ENCODE data around the gene TRNAU1AP.
"Not testable (repeated sequence)": the region's sequence is repeated elsewhere in the genome, so short reads cannot be mapped to it uniquely, and the experiment has no call there.

TRNAU1AP gene

DNA sequence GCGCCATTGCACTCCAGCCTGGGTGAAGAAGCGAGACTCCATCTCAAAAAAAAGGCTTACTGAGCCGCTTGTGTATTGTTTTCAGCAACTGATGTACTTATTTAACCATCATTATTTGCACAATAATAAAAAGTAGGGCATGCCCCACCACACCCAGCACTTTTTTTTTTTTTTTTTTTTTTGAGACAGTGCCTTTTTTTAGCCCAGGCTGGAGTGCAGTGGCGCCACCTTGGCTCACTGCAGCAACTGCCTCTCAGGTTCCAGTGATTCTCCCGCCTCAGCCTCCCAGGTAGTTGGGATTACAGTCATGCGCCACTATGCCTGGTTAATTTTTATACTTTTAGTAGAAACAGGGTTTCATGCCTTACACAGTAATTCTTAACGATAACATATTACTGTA, 12.2 kb upstream of the TRNAU1AP start:
- no peaks in the 10 kb centered on the region for H3K79me2 ChIP-seq (ENCODE audit: low read length)
- H3K27me3 ChIP-seq (replicated peaks; ENCODE audit: insufficient read depth, low read length): no peaks in the 10 kb centered on the region
- no peaks in the 10 kb centered on the region; the same call in 1 of the 2 replicates for H3F3A ChIP-seq (ENCODE audit: insufficient read depth, low read length)
- no peak for DNase-seq
- no peaks in the 10 kb centered on the region for H3K9me2 ChIP-seq (replicated peaks; ENCODE audit: insufficient read depth, low read length)
- H3K9ac ChIP-seq (ENCODE audit: low read length): no peak overlapping the region
- H3K36me3 ChIP-seq (replicated peaks; ENCODE audit: insufficient read depth, low read length): peaks cover 17% of the 10 kb centered on the region
- TF ChIP-seq, protein P1, sequence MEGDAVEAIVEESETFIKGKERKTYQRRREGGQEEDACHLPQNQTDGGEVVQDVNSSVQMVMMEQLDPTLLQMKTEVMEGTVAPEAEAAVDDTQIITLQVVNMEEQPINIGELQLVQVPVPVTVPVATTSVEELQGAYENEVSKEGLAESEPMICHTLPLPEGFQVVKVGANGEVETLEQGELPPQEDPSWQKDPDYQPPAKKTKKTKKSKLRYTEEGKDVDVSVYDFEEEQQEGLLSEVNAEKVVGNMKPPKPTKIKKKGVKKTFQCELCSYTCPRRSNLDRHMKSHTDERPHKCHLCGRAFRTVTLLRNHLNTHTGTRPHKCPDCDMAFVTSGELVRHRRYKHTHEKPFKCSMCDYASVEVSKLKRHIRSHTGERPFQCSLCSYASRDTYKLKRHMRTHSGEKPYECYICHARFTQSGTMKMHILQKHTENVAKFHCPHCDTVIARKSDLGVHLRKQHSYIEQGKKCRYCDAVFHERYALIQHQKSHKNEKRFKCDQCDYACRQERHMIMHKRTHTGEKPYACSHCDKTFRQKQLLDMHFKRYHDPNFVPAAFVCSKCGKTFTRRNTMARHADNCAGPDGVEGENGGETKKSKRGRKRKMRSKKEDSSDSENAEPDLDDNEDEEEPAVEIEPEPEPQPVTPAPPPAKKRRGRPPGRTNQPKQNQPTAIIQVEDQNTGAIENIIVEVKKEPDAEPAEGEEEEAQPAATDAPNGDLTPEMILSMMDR (IDR thresholded peaks at IDR 0.05; ENCODE audit: low read length): 0 out of 2 replicates have a peak, but pooled peaks have one; percentile 6
- no peak for TF ChIP-seq EZH2 (optimal IDR thresholded peaks at IDR 0.05; ENCODE audit: low read depth, low read length)
- no peaks in the 10 kb centered on the region for H4K20me1 ChIP-seq (ENCODE audit: insufficient read depth, low read length)
- no peak overlapping the region for H2AFZ ChIP-seq (ENCODE audit: low read length)
- H3K27ac ChIP-seq (ENCODE audit: low read length): no peak overlapping the region
- H3K4me3 ChIP-seq (ENCODE audit: low read length): no peak overlapping the region
- H3K9me3 ChIP-seq (replicated peaks; ENCODE audit: insufficient read depth, low read length): no peaks in the 10 kb centered on the region
- H3K4me2 ChIP-seq (ENCODE audit: low read depth, low read length): no peak overlapping the region
- H3K4me1 ChIP-seq (ENCODE audit: low read length): no peaks in the 10 kb centered on the region

DNA sequence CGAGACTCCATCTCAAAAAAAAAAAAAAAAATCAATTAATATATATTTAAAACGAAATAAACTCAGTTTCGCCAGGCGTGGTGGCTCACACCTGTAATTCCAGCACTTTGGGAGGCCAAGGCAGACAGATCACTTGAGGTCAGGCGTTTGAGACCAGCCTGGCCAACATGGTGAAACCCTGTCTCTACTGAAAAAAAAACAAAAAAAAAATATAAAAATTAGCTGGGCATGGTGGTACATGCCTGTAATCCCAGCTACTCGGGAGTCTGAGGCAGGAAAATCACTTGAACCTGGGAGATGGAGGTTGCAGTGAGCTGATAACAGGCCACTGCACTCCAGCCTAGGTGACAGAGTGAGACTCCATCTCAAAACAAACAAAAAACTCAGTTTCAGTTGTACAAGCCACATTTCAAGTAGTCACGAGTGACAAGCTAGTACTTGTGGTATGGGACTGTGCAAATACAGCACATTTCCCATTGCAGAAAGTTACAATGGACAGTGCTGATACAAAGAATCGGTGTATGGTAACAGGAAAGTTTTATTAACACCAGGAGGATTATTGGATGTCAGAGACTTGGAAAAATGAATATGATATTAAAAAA, 11.4 kb upstream of the TRNAU1AP start:
- H3K36me3 ChIP-seq (replicated peaks; ENCODE audit: insufficient read depth, low read length): not testable (repeated sequence)

DNA sequence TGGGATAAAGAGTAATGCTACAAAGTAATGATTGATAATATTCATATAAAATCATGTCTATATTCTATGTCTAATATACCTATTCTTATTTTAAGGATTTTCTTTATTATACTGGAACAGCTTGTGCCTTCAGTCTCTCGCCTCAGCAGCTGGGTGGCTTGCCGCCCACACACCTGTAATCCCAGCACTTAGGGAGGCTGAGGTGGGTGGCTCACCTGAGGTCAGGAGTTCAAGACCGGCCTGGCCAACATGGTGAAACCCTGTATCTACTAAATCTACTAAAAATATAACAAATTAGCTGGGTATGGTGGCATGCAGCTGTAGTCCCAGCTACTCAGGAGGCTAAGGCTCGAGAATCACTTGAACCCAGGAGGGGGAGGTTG, 7.6 kb upstream of the TRNAU1AP start:
- H2AFZ ChIP-seq (ENCODE audit: low read length): no peak overlapping the region
- no peaks in the 10 kb centered on the region for H3K27me3 ChIP-seq (replicated peaks; ENCODE audit: insufficient read depth, low read length)
- no peaks in the 10 kb centered on the region for H3K9me3 ChIP-seq (replicated peaks; ENCODE audit: insufficient read depth, low read length)
- H4K20me1 ChIP-seq (ENCODE audit: insufficient read depth, low read length): no peaks in the 10 kb centered on the region
- TF ChIP-seq, protein P1 (IDR thresholded peaks at IDR 0.05; ENCODE audit: low read length): no peak
- TF ChIP-seq EZH2 (optimal IDR thresholded peaks at IDR 0.05; ENCODE audit: low read depth, low read length) (no peak), EZH2phosphoT487 (IDR thresholded peaks at IDR 0.05; ENCODE audit: low read length) (no peak)
- no peak overlapping the region for H3K27ac ChIP-seq (ENCODE audit: low read length)
- no peak overlapping the region for H3K4me2 ChIP-seq (ENCODE audit: low read depth, low read length)
- H3F3A ChIP-seq (ENCODE audit: insufficient read depth, low read length): no peaks in the 10 kb centered on the region
- H3K9ac ChIP-seq (ENCODE audit: low read length): no peak overlapping the region
- no peaks in the 10 kb centered on the region for H3K9me2 ChIP-seq (replicated peaks; ENCODE audit: insufficient read depth, low read length)
- H3K79me2 ChIP-seq (ENCODE audit: low read length): no peaks in the 10 kb centered on the region
- no peaks in the 10 kb centered on the region for H3K36me3 ChIP-seq (replicated peaks; ENCODE audit: insufficient read depth, low read length)
- H3K4me3 ChIP-seq (ENCODE audit: low read length): no peak overlapping the region
- no peak for DNase-seq
- H3K4me1 ChIP-seq (ENCODE audit: low read length): no peaks in the 10 kb centered on the region

More for the DNA sequence above, 11.4 kb upstream of the TRNAU1AP start:
- H3K9me3 ChIP-seq (replicated peaks; ENCODE audit: insufficient read depth, low read length); H3K79me2 ChIP-seq (ENCODE audit: low read length); DNase-seq; H3K9me2 ChIP-seq (replicated peaks; ENCODE audit: insufficient read depth, low read length); H3F3A ChIP-seq (ENCODE audit: insufficient read depth, low read length); H3K9ac ChIP-seq (ENCODE audit: low read length); H3K27me3 ChIP-seq (replicated peaks; ENCODE audit: insufficient read depth, low read length); H3K4me1 ChIP-seq (ENCODE audit: low read length); H3K4me3 ChIP-seq (ENCODE audit: low read length); H3K4me2 ChIP-seq (ENCODE audit: low read depth, low read length); H2AFZ ChIP-seq (ENCODE audit: low read length); H4K20me1 ChIP-seq (ENCODE audit: insufficient read depth, low read length); H3K27ac ChIP-seq (ENCODE audit: low read length): not testable (repeated sequence)

DNA sequence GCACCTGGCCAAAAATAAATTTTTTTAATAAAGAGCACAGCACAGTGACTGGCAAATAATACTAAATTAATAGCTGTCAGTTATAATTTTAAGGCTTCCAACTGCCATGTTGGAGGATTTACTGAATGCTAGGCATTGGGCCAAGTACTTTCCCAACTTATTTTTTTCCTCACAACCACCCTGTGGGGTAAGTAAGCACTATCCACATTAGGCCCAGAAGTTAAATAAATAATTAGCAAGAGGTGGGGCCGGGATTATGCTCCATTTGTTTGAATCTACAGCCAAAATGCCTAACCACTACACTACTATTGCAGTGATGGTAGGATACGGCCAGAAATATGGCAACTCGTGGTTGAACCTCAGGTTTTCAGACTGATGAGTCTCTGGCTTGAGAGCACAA, 4.6 kb upstream of the TRNAU1AP start:
- Histone ChIP-seq H3K27ac (ENCODE audit: low read length) (no peak overlapping the region), H3K9me2 (replicated peaks; ENCODE audit: insufficient read depth, low read length) (no peaks in the 10 kb centered on the region), H3K9ac (ENCODE audit: low read length) (no peak overlapping the region), H3K4me3 (ENCODE audit: low read length) (no peak overlapping the region), H3K4me2 (ENCODE audit: low read depth, low read length) (no peak overlapping the region), H3K79me2 (ENCODE audit: low read length) (peaks cover 4% of the 10 kb centered on the region), H3K9me3 (replicated peaks; ENCODE audit: insufficient read depth, low read length) (no peaks in the 10 kb centered on the region), H3K36me3 (replicated peaks; ENCODE audit: insufficient read depth, low read length) (no peaks in the 10 kb centered on the region), H3K27me3 (replicated peaks; ENCODE audit: insufficient read depth, low read length) (no peaks in the 10 kb centered on the region), H4K20me1 (ENCODE audit: insufficient read depth, low read length) (no peaks in the 10 kb centered on the region), H2AFZ (ENCODE audit: low read length) (no peak overlapping the region), H3F3A (ENCODE audit: insufficient read depth, low read length) (peaks cover 13% of the 10 kb centered on the region), H3K4me1 (ENCODE audit: low read length) (no peaks in the 10 kb centered on the region)
- TF ChIP-seq EZH2 (optimal IDR thresholded peaks at IDR 0.05; ENCODE audit: low read depth, low read length) (no peak), EZH2phosphoT487 (IDR thresholded peaks at IDR 0.05; ENCODE audit: low read length) (no peak)
- TF ChIP-seq, protein P1 (IDR thresholded peaks at IDR 0.05; ENCODE audit: low read length): no peak
- no peak for DNase-seq
